Measurements from ENCODE around the gene COA5. TPM values are rescaled to one million over a fixed set of nuclear protein-coding genes. Genes with fewer than 3 reads are reported as not detected.
A peak's percentile ranks its signal among the peaks of the same experiment; 100 is the strongest.

The COA5 gene
- total RNA-seq (64.0 and 78.5 TPM in 2 replicates), polyA plus RNA-seq (85.4 and 88.8 TPM in 2 replicates)

- Histone ChIP-seq H3K36me3 (peaks cover 28% of the 10 kb centered on the region), H3K27me3 (no peaks in the 10 kb centered on the region), H3K4me1 (ENCODE audit: low read depth) (peaks cover 15% of the 10 kb centered on the region), H3K4me3 (peak within 1 kb of the TSS; percentile 86), H3K27ac (peak within 1 kb of the TSS; percentile 99), H3K9me3 (ENCODE audit: low read depth) (no peaks in the 10 kb centered on the region)
- no peak for TF ChIP-seq CTCF (IDR thresholded peaks at IDR 0.05; ENCODE audit: low read depth, low read length)
- peak; percentile 94 to 95 for DNase-seq (ENCODE audit: low read depth in 1 of 2, low spot score in 1 of 2)
These were observed at the start of gene COA5, which contains the start of gene UNC50 for GRCh38 chr2:98608116-98608961. Gene COA5, minus strand, starts transcription at chr2:98608512. Its CDS starts 107 bp downstream, at chr2:98608405. Gene UNC50, plus strand, starts transcription at chr2:98608589. Its CDS starts 1,171 bp downstream, at chr2:98609760.

- no peak for DNase-seq (ENCODE audit: low read depth in 1 of 2, low spot score in 1 of 2)
- TF ChIP-seq CTCF (IDR thresholded peaks at IDR 0.05; ENCODE audit: low read depth, low read length) = no peak
- H3K27me3 ChIP-seq = no peaks in the 10 kb centered on the region
- H3K4me1 ChIP-seq (ENCODE audit: low read depth) = no peaks in the 10 kb centered on the region
- H3K9me3 ChIP-seq (ENCODE audit: low read depth) = no peaks in the 10 kb centered on the region
- no peak overlapping the region for H3K4me3 ChIP-seq
- H3K36me3 ChIP-seq = no peaks in the 10 kb centered on the region
- no peak overlapping the region for H3K27ac ChIP-seq
These were observed 48.5 kb upstream of the COA5 start for GRCh38 chr2:98656800-98657199.

GRCh38 chr2:98654699-98655495 lies 46.6 kb upstream of the COA5 start:
- no peaks in the 10 kb centered on the region for H3K9me3 ChIP-seq (ENCODE audit: low read depth)
- no peaks in the 10 kb centered on the region for H3K27me3 ChIP-seq
- no peaks in the 10 kb centered on the region for H3K4me1 ChIP-seq (ENCODE audit: low read depth)
- no peak overlapping the region for H3K27ac ChIP-seq
- no peaks in the 10 kb centered on the region for H3K36me3 ChIP-seq
- no peak for DNase-seq (ENCODE audit: low read depth in 1 of 2, low spot score in 1 of 2)
- H3K4me3 ChIP-seq = no peak overlapping the region
- TF ChIP-seq CTCF (IDR thresholded peaks at IDR 0.05; ENCODE audit: low read depth, low read length) = no peak

- DNase-seq (ENCODE audit: low read depth in 1 of 2, low spot score in 1 of 2) = no peak
- Histone ChIP-seq H3K4me1 (ENCODE audit: low read depth) (no peaks in the 10 kb centered on the region), H3K9me3 (ENCODE audit: low read depth) (no peaks in the 10 kb centered on the region), H3K36me3 (no peaks in the 10 kb centered on the region), H3K27me3 (no peaks in the 10 kb centered on the region), H3K4me3 (no peak overlapping the region), H3K27ac (no peak overlapping the region)
- no peak for TF ChIP-seq CTCF (IDR thresholded peaks at IDR 0.05; ENCODE audit: low read depth, low read length)
These were observed 42.7 kb upstream of the COA5 start for GRCh38 chr2:98650998-98651397.

- peaks cover 5% of the 10 kb centered on the region for H3K4me1 ChIP-seq (ENCODE audit: low read depth)
- H3K4me3 ChIP-seq = no peak overlapping the region
- H3K27ac ChIP-seq = no peak overlapping the region
- no peak for TF ChIP-seq CTCF (IDR thresholded peaks at IDR 0.05; ENCODE audit: low read depth, low read length)
- DNase-seq (ENCODE audit: low read depth in 1 of 2, low spot score in 1 of 2) = no peak
- H3K27me3 ChIP-seq = no peaks in the 10 kb centered on the region
- H3K36me3 ChIP-seq = no peaks in the 10 kb centered on the region
- no peaks in the 10 kb centered on the region for H3K9me3 ChIP-seq (ENCODE audit: low read depth)
These were observed 41.7 kb upstream of the COA5 start for GRCh38 chr2:98649992-98650375.

All from cardiac muscle cell (in vitro differentiated cells and primary cell).